Stimulated activated CD8-positive, alpha-beta memory T cell treated with anti-CD3 and anti-CD28 coated beads, Interleukin-12 subunit alpha, Interleukin-12 subunit beta, amount 100 ng/mL, for 1 hour (primary cell): Measurements from ENCODE around the gene PPP1R26.
"Not testable (repeated sequence)": the region's sequence is repeated elsewhere in the genome, so short reads cannot be mapped to it uniquely, and the experiment has no call there.

ENCODE experiments used
- DNase-seq: peaks from one replicate; pipeline ENCODE4 v3.0.0-alpha.2; 2020; ENCODE audit warnings: low read depth

PPP1R26 gene, protein sequence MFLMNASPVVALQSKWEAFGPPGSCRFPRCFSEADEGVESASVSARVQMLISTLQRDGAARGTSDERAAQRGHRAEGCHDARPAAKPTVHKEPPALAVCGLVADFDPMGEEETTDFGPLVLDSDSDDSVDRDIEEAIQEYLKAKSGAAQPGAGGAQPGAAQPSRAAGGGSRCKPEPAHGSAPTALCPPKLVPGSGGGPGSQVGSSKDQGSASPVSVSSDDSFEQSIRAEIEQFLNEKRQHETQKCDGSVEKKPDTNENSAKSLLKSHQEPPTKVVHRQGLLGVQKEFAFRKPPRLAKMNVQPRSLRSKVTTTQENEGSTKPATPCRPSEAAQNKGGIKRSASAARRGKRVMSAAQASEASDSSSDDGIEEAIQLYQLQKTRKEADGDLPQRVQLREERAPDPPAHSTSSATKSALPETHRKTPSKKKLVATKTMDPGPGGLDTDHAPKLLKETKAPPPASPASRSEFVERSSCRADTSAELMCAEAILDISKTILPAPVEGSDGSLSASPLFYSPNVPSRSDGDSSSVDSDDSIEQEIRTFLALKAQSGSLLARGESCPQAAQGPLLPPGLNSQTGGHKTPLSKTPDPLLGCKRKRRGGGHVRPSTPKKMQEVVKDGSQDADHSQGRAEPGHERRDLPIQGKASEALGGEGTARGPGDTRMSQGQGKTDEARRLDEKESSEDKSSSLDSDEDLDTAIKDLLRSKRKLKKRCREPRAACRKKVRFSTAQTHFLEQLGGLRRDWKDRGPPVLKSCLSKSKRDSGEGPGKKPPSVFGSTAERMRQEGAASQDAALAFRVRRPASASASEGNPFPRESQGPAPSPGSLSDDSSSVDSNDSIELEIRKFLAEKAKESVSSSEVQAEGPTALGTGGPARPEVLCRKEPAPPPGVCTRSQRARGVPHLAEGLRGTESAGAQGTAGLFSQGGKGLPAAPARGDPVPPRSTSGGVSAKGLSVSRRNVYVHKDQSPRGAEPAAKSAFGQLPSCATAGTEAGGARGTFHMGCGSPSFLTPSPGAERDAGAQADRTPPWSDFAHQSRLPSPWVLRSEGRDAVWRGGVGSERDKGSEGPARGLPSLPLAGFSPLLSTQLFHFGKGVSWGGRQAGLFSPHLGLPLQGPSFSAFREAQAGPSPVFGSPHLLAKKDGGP (N-terminal part only)

DNA sequence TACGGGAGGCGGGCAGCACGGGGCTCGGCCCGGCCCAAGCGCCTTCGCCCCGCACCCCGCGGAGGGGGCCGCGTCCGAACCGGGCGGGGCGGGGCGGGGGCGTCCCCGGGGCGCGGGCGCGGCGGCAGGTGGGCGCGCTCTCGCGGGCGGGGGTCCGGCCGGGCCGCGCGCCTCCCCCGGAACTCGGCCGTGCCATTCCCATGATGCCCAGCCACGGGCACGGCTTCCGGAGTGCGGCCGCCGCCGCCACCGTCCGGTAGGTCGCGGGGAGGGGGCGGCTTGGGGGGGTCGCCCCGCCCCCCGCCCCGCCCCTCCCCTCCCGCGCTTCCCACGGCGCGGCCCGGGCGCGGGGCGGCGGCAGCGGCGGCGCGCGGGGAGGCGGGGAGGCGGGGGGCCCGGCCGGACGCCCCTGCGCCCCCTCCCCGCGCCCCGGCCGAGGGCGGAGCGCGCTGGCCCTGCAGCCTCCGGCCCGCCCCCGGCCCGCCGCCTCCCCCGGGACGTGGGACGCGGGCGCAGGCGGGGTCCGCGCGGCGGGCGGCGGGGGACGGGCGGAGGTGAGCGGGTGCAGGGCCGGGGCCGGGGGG, at the start of gene PPP1R26:
Gene PPP1R26 (plus strand): TSS at position 314 of the 584 bp plus-strand sequence. CDS start 4,729 bp downstream, outside the sequence.
- DNase-seq = no peak

DNA sequence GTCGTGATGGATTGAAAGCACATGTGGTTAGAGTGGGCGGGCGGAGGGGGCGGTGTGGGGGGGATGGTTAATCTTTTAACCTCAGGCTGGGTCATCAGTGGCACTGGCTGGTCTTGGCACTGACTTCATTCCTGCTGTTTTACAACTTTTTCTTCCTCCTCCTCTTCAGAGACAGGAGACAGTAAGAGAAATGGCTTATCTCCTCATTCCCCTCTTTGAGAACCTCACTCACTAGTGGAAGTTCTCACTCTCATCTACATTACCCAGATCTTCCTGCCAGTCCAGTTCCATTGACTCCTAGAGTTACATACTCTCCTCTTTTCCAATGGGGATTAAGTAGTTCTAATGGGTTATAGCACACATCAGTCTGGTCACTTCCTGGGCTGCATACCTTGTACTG, 42.3 kb upstream of the PPP1R26 start:
- DNase-seq = no peak

DNA sequence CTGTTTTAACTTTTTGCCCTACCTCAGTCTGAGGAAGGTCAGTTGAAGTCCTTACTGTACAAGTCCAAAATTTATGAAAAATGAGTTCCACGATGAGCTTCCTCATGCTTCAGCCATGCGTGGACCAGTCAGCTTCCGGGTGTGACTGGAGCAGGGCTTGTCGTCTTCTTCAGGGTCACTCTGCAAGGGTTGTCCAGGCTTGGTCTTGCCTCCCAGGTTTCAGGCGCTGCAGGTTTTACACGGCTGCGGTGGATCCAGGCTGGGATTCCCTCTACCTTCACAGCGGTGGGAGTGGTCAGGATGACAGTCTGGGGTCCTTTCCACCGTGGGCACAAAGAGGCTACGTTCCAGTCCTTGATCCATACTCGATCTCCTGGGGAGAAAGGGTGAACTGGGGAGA, 41.9 kb upstream of the PPP1R26 start:
- not testable (repeated sequence) for DNase-seq

DNA sequence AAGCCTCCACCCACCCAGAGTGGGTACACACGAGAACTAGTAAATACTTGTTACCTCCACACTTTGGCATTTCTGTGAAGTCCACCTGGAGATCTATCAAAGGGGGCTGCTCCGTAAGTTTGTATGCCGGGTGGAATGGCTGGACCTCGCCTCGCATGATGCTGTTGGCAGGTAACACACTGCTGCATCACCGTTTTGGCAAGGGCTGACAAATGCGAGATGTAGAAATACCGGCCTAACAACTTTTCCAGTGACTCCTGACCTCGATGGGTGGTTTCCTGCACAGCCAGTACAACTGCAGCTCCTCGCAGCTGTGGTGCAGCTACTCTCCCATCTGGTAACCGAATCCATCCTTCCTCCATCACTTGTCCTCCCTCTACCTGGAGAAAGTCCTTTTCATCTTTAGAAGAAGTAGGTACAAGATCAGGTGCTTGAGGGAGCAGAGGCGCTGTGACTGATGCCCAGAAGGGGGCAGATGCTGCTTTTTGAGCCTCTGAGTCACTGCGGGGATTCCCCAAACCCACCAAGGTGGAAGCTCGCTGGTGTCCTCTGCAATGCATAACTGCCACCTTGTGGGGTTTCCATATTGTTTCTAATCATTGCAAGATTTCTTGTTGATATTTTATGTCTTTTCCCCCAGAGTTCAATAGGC, 40.9 kb upstream of the PPP1R26 start:
- DNase-seq = not testable (repeated sequence)

DNA sequence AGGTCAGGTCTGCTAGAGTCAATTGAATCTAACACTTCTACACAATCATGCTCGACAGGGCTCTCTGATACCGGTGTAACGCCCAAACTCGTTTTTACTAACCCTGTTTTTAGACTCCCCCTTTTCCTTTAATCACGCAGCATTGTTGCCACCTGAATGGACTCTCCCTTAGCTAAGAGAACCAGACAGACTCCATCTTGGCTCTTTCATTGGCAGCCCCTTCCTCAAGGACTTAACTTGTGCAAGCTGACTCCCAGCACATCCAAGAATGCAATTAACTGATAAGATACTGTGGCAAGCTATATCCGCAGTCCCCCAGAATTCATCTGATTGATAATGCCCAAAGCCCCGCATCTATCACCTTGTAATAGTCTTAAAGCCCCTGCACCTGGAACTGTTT, 40.1 kb upstream of the PPP1R26 start:
- DNase-seq = not testable (repeated sequence)

DNA sequence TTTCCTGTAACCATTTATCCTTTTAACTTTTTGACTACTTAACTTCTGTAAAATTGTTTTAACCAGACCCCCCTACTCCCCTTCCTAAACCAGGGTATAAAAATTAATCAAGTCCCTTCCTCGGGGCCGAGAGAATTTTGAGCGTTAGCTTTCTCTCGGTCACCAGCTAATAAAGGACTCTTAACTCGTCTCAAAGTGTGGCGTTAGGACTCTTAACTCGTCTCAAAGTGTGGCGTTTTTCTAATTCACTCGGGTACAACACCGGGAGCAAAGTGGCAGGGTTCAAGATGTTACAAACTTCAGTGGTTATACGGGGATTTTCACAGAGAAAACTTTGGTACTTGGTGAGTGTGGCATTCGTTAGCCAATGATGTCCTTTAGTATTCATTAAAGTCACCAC, 39.7 kb upstream of the PPP1R26 start:
- DNase-seq = no peak

DNA sequence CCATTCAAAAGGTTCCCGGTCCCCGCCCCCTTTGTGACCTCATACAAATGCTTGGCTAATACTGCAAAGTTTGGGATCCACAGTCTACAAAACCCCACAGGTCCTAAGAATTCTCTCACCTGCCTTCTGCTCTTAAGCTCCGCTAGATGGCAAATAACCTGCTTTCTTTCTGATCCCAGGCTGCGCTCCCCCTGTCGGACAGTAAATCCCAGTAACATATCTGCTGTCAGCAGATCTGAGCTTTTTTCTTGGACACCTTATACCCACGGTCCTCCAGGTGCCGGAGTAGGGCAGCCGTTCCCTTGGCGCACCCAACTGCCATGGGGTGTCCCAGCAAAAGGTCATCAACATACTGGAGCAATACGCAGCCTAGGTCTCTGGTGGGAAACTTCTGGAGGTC, 39.0 kb upstream of the PPP1R26 start:
- DNase-seq = no peak

DNA sequence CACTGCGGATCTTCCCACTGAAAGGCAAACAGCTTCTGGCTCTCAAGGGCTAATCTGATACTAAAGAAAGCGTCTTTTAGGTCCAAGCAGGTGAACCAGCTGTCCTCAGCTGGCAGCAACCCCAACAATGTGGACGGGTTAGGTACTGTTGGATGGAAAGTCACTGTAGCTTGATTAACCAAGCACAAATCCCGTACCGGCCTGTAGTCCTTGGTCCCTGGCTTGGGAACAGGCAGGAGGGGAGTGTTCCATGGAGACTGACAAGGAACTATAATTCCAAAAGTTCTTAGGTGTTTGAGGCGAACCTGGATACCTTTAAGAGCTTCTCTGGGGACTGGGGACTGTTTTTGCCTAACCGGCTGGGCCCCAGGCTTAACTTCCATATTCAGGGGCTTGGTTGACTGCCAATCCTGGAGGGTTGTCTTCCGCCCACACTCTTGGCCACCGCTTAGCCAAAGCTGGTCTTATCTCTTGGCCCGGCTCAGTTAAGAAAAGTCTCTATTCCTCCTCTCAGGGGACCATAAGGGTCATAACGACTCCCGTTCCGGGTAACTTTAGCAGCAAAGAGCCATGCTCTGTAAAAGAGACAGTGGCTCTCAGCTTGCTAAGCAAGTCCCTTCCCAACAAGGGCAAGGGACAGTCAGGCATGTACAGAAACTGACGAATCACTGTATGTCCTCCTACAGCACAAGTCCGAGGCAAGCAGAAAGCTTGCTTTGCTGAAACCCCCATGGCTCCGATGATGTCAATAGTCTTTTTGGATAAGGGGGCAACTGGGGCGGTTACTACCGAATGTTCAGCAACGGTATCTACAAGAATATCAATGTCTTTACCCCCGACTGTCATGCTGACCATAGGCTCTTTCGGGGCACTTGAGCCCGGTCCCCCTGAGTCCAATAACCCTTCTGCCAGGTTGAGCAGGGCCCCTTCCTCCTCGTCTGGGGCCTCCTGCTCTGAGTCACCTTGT, 38.2 kb upstream of the PPP1R26 start:
- not testable (repeated sequence) for DNase-seq

DNA sequence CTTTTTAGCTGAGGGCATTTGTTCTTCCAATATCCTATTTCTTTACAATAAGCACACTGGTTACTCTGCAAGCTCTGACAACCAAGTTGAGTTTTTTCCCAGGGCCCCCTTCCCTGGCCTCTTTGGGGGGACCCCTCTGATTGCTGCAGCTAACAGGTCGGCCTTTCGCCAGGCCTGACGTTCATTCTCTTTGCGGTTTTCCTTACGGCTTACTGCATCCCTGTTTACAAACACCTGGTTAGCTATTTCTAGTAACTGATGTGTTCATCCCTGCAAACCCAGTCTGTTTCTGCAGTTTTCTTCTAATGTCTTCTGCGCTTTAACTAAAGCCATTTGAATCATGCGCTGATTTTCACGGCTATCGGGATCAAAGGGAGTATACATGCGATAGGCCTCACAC, 37.5 kb upstream of the PPP1R26 start:
- DNase-seq = no peak

DNA sequence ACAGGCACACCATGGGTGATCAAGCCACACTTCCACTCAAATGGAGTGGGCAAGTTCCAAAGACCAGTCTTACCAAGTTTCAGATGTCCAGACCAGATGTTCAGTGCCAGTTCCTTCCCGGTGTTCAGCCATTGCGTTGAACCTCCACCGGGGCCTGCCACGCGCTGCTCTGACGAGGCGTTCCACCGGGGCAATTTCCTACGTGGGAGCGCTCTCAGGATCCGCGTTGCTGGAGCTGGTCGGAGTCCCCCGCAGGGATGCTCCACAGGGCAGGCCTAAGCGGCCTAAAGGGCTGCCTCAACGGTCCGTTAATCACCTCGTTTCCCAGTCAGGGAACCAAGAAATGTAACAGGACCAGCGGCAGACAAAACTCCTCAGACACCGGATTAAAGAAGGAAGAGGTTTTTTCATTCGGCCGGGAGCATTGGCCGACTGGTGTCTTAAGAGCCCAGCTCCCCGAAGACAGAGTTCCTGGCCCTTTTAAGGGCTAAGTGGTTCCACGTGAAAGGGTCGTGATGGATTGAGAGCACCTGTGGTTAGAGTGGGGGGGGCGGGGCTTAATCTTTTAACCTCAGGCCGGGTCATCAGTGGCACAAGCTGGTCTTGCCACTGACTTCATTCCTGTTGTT, 35.7 kb upstream of the PPP1R26 start:
- no peak for DNase-seq

DNA sequence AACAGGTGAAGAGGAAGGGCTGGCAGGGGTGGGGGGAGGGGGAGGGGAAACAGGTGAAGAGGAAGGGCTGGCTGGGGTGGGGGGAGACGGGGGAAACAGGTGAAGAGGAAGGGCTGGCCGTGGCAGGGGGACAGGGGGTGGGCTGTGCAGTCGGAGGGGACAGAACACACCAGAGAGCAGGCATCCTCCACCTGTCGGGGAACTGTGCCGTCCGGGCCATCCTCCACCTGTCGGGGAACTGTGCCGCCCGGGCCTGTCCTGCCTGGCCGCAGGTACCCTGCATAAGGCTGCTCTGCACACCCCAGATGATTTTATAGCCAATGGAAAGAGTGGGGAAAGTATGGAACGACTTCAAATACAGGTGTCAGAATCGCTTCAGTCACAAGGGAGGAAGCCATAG, 32.5 kb upstream of the PPP1R26 start:
- DNase-seq = no peak

DNA sequence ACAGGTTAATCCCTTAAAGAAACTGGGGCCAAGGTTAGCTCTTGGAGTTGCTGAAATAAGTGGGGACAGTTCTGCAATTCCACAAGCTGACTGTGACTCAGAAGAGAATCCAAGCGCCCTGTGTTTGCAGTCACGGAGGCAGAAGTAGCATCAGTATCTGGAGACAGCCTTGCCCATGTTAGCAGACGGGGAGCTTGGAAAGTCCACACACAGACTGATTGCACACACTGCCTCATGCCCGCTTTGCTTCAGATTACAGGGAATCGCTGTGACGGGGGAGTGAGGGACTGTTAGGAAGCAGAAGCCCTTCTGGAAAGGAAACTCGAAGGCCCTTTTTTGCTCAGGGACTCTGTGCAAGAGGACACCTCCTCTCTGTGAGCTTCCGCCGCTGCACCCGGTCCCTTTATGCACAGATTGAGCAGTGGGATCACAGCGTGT, 30.9 kb upstream of the PPP1R26 start:
- DNase-seq = no peak

DNA sequence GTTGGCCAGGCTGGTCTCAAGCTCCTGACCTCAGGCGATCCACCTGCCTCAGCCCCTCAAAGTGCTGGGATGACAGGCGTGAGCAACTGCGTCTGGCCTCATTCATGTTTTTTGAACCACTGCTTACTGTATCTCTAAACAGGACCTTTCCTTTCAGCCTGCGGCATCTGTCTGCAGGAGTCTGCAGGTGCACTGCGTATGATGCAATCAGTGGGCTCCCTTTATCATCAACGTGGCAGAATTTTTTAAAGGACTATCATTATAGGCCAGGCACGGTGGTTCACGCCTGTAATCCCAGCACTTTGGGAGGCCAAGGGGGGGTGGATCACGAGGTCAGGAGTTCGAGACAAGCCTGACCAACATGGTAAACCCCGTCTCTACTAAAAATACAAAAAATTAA, 30.1 kb upstream of the PPP1R26 start:
- not testable (repeated sequence) for DNase-seq

DNA sequence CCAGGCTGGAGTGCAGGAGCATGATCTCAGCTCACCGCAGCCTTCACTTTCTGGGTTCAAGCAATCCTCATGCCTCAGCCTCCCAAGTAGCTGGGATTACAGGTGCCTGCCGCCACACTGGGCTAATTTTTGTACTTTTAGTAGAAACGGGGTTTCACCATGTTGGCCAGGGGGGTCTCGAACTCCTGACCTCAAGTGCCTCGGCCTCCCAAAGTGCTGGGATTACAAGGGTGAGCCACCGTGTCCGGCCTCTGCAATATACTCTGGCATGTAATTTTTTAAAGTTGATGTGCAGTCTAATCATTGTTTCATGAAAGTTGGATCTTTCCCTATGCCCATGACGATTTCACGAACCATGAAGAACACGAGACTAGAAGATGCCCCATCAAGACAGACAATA, 28.6 kb upstream of the PPP1R26 start:
- no peak for DNase-seq

DNA sequence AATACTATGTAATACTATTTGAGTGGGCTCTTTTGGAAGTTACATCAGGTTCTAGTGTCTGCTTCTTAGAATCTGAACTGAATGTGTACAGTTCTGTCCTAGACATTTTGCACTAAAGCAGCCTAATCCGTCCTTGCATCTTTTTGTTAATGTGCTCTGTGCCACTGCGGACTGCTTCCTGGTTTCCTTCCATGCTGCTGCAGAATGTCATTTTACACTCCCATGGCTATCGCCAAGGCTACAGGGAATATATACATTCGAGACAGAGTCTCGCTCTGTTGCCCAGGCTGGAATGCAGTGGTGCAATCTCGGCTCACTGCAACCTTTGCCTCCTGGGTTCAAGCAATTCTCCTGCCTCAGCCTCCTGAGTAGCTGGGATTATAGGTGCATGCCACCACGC, 27.7 kb upstream of the PPP1R26 start:
- not testable (repeated sequence) for DNase-seq

DNA sequence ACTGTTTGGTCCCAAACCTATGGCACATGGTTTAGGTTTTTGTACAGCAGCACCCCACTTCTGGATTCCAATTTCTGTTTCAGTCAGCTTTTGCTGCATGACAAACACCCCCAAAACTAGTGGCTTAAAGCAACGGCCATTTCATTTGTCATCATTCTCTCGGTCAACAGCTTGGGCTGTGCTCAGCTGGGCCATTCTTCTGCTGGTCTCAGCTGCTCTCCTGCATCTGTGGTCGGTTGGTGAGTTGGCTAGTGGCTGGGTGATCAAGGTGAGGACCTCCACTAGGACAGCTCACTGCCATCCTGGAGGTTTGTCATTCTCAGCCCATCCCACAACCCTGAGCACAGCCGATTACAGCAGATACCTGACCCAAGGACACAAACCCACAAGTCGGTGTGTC, 24.8 kb upstream of the PPP1R26 start:
- DNase-seq = no peak

DNA sequence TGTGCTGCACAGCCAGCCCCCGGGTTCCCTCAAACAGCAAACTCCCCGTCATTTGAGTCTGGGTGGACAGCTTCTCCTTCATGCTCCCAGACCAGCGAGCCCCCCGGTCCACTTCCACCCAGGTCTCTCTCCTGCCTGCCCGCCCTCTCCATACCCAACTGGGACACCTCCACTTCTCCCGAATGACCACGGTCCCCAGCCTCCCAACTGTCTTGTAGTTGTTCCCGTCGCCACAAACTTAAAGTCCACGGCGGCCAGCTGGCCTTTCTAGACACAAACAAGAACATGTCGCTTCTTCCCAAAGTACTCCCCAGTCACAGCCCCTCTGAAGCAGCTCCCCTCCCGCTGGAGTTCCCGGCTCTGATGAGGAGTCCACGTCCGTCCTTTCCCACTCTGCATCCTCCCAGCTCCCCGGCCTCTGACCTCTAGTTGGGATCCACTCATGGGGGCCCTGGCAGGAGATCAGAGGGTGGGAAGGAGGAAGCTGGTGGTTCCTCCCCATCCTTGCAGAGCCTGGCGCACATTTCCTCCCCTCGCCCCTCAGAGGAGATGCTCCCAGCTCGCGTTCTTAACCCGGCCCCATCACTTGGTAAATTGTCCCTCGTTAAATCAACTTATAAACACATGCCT, 24.1 kb upstream of the PPP1R26 start:
- DNase-seq = no peak

DNA sequence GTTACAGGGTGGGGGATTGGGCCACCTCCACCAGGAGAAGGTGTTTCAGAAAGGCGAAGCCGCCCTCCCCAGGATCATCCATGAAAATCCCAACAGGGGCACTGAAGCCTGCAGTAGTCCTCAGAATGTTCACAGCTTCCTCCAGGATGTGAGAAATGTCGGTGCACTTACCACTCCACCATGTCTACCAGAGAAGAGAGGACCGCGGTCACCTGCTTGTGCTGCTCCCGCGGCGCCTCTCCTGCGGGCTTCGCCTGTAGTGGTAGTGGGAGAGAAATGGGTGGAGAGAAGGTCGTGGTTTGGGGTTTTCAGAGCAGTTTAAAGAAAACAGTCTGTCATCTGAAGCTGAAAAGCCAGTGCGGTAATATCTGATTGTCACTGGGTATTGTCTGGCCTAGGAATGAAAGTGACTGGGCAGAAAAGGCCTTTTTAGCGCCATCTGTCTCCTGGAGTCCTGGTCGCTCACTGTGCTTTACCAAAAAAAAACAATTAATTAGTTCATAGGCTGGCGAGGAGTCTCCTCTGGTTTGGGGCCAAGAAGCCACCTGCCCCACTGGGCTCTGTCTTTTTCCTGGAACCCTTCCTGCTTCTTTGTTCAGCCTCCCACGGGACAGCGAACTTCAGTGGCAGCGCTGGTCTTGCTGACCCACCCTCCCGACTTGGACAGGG, 23.0 kb upstream of the PPP1R26 start:
- no peak for DNase-seq

DNA sequence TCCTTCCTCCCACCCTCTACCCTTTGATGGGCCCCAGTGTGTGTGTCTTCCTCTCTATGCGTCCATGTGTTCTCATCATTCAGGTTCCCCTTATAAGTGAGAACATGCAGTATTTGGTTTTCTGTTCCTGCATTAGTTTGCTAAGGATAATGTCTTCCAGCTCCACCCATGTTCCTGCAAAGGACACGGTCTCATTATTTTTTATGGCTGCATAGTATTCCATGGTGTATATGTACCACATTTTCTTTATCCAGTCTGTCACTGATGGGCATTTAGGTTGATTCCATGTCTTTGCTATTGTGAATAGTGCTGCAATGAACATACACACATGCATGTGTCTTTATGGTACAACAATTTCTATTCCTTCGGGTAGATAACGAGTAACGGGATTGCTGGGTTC, 21.1 kb upstream of the PPP1R26 start:
- DNase-seq = not testable (repeated sequence)
